ENCODE data around the gene ARHGAP15.

ARHGAP15 gene

GRCh38 chr2:143333168-143333791 lies 204.1 kb downstream of the ARHGAP15 start:
- H3K9ac ChIP-seq, result no peak overlapping the region
- H3K4me2 ChIP-seq, result no peak overlapping the region
- H4K20me1 ChIP-seq (ENCODE audit: insufficient read depth), result no peaks in the 10 kb centered on the region
- H3K4me1 ChIP-seq (ENCODE audit: low read depth, poor library complexity, severe bottlenecking), result no peaks in the 10 kb centered on the region
- TF ChIP-seq CTCF (conservative IDR thresholded peaks at IDR 0.05; ENCODE audit: low read depth, low read length), result no peak
- no peak overlapping the region for H3K27ac ChIP-seq
- no peak overlapping the region for H3K4me3 ChIP-seq (IDR thresholded peaks at IDR 0.05; ENCODE audit: insufficient read depth, low read depth, low read length)
- H3K36me3 ChIP-seq (ENCODE audit: insufficient read depth), result no peaks in the 10 kb centered on the region
- H3K27me3 ChIP-seq (ENCODE audit: insufficient read depth, low read depth), result no peaks in the 10 kb centered on the region
- H3K79me2 ChIP-seq (ENCODE audit: insufficient read depth, low read depth), result no peaks in the 10 kb centered on the region
- H2AFZ ChIP-seq (ENCODE audit: low read depth), result no peak overlapping the region

GRCh38 chr2:143333847-143334246 lies 204.6 kb downstream of the ARHGAP15 start:
- Histone ChIP-seq H3K36me3 (ENCODE audit: insufficient read depth) (no peaks in the 10 kb centered on the region), H3K4me3 (IDR thresholded peaks at IDR 0.05; ENCODE audit: insufficient read depth, low read depth, low read length) (no peak overlapping the region), H3K27ac (no peak overlapping the region), H2AFZ (ENCODE audit: low read depth) (no peak overlapping the region), H3K4me2 (no peak overlapping the region), H3K4me1 (ENCODE audit: low read depth, poor library complexity, severe bottlenecking) (no peaks in the 10 kb centered on the region), H3K79me2 (ENCODE audit: insufficient read depth, low read depth) (no peaks in the 10 kb centered on the region), H4K20me1 (ENCODE audit: insufficient read depth) (no peaks in the 10 kb centered on the region), H3K9ac (no peak overlapping the region), H3K27me3 (ENCODE audit: insufficient read depth, low read depth) (no peaks in the 10 kb centered on the region)
- no peak for TF ChIP-seq CTCF (conservative IDR thresholded peaks at IDR 0.05; ENCODE audit: low read depth, low read length)

GRCh38 chr2:143334837-143335236 lies 205.6 kb downstream of the ARHGAP15 start:
- TF ChIP-seq CTCF (conservative IDR thresholded peaks at IDR 0.05; ENCODE audit: low read depth, low read length), result no peak
- no peak overlapping the region for H3K4me3 ChIP-seq (IDR thresholded peaks at IDR 0.05; ENCODE audit: insufficient read depth, low read depth, low read length)
- H2AFZ ChIP-seq (ENCODE audit: low read depth), result no peak overlapping the region
- H3K27ac ChIP-seq, result no peak overlapping the region
- H3K4me1 ChIP-seq (ENCODE audit: low read depth, poor library complexity, severe bottlenecking), result no peaks in the 10 kb centered on the region
- H4K20me1 ChIP-seq (ENCODE audit: insufficient read depth), result no peaks in the 10 kb centered on the region
- H3K4me2 ChIP-seq, result no peak overlapping the region
- H3K36me3 ChIP-seq (ENCODE audit: insufficient read depth), result no peaks in the 10 kb centered on the region
- H3K27me3 ChIP-seq (ENCODE audit: insufficient read depth, low read depth), result no peaks in the 10 kb centered on the region
- H3K79me2 ChIP-seq (ENCODE audit: insufficient read depth, low read depth), result no peaks in the 10 kb centered on the region
- no peak overlapping the region for H3K9ac ChIP-seq

- TF ChIP-seq CTCF (conservative IDR thresholded peaks at IDR 0.05; ENCODE audit: low read depth, low read length), result no peak
- no peak overlapping the region for H2AFZ ChIP-seq (ENCODE audit: low read depth)
- no peak overlapping the region for H3K9ac ChIP-seq
- H3K27me3 ChIP-seq (ENCODE audit: insufficient read depth, low read depth), result no peaks in the 10 kb centered on the region
- no peaks in the 10 kb centered on the region for H4K20me1 ChIP-seq (ENCODE audit: insufficient read depth)
- no peaks in the 10 kb centered on the region for H3K79me2 ChIP-seq (ENCODE audit: insufficient read depth, low read depth)
- H3K4me3 ChIP-seq (IDR thresholded peaks at IDR 0.05; ENCODE audit: insufficient read depth, low read depth, low read length), result no peak overlapping the region
- H3K27ac ChIP-seq, result no peak overlapping the region
- no peaks in the 10 kb centered on the region for H3K36me3 ChIP-seq (ENCODE audit: insufficient read depth)
- no peak overlapping the region for H3K4me2 ChIP-seq
- no peaks in the 10 kb centered on the region for H3K4me1 ChIP-seq (ENCODE audit: low read depth, poor library complexity, severe bottlenecking)
These were observed 207.5 kb downstream of the ARHGAP15 start for GRCh38 chr2:143336719-143337210.

All from KMS-11 (cell line).